CD4-positive, alpha-beta T cell treated with Interleukin-2 at 100 ng/mL for 4 hours (primary cell): Measurements from ENCODE around the gene IFNAR2.
A peak's percentile ranks its signal among the peaks of the same experiment; 100 is the strongest.
"Not testable (repeated sequence)": the region's sequence is repeated elsewhere in the genome, so short reads cannot be mapped to it uniquely, and the experiment has no call there.

Experiments
- DNase-seq: peaks from one replicate; pipeline ENCODE4 v3.0.0-alpha.2; 2020; ENCODE audit warnings: low spot score

The IFNAR2 gene

DNA sequence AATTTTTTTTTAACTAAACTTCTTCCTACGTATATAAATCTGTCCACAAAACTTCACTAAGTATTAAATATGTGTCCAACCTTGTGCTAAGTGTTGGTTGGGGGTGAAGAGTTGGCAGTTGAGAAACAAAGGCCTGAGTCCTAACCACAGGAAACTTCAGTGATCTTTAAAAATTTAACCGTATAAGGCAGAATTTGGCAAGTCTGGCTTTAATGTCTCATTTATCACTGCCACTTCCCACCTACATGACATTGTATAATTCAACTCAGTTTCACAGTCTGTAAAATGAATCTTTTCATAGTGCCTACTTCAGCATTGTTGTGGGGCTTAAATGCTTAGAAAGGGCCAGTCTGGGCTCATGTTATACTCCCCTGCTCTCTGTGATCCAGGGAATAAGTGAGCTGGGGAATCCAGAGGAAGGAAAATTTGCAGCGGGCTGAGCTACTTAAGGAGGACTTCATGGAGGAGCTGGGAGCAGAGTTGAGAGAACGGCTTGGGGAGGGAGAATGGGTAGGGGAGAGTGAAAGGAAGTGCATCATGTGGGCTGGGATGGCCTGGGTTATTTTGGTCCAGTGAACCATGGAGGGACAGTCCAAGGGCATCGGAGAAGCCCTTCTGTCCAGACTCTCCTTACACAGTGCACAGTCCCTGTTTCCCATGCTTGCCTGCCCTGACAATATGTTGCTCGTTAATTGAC is 14.5 kb downstream of the IFNAR2 start:
- peak; percentile 45 for DNase-seq

DNA sequence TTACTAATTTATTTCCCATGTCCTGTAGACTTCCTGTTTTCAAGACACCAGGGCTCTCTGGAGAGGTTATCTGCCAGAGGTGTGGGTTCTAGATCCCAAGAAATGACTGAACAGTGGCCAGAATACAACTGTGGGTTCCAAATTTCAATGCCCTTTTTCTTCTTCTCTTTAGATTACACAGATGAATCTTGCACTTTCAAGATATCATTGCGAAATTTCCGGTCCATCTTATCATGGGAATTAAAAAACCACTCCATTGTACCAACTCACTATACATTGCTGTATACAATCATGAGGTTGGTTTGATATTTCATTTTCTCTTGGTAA is 15.0 kb downstream of the IFNAR2 start:
- no peak for DNase-seq

DNA sequence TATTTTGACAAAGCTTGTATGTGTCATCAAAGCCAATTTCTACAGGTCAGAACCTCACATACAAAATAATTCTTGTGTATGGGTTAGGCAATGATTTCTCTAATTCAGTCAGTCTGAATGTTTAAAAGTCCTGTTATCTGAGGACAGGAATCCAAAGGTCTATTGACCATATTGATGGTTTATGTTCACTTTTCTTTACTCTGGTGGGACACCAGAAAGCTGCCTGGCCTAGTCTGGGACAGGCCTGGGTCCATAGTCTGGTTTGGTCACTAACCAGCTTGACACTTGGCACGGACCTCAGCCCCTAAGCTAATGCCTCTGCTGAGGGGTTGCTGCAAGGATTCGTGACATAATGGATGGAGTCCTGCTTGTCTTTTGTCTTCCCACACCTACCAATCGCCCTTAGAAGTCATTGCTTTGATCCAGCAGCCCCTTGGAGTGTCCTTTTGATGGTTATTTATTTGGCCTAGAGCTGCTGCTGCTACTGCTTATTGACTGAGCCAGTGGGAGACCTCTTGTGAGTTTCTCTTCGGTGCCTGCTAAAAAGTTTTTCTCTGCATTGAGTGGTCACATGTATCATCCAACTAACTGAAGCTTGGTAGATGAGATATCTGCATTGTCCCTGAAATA is 15.7 kb downstream of the IFNAR2 start:
- DNase-seq: no peak

DNA sequence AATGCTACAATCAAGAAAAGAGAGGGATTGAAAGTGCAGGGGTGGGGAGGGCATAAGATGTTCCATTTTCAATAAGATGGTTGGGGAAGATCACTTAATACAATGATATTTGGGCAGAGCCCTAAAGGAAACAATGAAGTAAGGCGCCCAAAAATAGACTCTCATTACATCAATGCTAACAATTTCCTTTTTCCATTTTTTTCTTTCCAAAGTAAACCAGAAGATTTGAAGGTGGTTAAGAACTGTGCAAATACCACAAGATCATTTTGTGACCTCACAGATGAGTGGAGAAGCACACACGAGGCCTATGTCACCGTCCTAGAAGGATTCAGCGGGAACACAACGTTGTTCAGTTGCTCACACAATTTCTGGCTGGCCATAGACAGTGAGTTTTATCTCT is 16.8 kb downstream of the IFNAR2 start:
- no peak for DNase-seq

DNA sequence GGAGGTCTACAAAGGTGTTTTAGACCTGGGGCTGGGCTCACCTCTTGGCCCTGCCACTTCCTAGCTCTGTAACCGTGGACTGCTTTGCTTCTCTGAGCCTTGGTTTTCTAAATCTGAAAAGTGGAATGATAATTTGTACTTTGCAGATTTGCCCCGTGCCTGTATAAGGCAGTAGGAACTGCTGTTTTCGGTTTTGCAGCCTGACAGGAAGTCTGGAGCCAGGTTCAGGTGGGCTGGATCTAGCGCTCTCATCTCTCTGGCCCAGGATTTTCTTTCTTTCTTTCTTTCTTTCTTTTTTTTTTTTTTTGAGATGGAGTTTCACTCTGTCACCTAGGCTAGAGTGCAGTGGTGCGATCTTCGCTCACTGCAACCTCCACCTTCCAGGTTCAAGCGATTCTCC is 17.2 kb downstream of the IFNAR2 start:
- no peak for DNase-seq

DNA sequence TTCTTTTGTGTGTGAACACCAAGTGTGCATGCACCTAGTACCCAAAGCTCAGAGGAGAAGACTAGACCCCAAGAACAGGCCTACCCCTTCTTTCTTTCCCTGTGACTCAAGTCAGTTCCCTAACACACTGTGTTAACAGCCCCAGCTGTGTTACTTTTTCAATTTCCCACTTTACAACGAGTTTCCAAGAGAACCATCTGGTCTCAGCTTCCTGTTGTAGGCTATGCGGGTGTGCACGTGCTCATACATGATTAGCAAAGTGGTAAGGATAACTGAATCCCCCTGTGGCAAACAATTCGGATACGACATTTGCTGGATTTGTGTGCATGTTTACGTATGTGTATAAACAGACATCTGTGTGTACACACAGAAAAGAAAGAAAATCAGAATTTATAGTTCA is 17.9 kb downstream of the IFNAR2 start:
- no peak for DNase-seq

DNA sequence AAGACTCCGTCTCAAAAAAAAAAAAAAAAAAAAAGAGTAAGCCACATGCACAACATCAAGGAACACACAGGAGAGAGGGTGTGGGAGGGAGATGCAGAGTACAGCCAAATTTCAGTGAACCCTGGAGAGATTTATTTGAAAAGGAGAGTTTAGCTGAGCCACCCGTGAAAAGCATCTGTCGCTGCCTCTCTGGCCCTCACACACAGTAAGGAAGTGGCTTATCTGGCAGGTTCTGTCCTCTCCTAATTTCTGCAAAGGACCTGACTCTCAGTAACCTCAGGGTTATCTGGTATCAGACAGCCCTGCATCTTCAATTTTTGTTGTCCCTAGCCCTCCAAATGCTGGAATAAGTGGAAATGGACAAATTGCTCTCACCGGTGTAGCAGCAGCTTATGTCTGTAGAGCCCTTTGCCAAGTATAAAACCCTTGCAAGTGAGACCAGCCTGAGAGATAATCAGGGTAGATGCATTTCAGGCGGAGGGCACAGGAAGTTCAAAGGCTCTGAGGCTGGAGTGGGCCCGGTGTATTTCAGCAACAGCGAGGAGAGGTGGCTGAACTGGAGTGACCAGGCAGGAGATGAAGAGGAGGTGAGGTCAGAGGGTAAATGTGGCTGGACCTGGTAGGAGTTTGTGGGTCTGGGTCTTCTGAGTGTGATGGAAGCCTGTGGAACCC is 19.7 kb downstream of the IFNAR2 start:
- no peak for DNase-seq

DNA sequence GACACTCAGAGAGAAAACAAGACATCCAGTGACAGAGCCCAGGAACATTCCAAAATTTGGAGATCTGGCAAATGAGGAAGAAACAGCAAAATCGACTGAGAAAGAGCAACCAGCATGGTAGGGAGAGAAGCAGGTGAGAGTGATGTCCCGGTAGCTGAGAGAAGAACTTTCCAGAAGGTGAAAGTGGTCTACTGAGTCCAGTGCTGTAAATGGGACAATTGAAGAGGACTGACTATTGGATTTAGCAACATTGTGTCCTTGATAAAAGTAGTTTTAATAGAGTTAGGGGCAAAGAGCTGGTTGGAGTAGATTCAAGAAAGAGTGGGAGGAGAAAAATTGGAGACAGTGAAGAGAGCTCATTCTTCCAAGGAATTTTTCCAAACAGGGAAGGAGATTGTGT is 21.4 kb downstream of the IFNAR2 start:
- no peak for DNase-seq

DNA sequence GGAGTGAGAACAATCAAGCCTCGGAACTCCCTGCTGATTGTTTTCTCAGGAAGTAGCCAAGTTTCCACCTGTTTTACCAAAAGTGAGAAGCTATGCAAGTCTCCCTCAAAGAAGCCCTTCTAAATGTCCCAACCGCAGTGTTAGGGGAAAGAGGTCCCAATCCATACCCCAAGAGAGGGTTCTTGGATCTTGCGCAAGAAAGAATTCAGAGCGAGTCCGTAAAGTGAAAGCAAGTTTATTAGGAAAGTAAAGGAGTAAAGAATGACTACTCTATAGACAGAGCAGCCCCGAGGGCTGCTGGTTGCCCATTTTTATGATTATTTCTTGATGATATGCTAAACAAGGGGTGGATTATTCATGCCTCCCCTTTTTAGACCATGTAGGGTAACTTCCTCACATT is 23.6 kb downstream of the IFNAR2 start:
- not testable (repeated sequence) for DNase-seq

DNA sequence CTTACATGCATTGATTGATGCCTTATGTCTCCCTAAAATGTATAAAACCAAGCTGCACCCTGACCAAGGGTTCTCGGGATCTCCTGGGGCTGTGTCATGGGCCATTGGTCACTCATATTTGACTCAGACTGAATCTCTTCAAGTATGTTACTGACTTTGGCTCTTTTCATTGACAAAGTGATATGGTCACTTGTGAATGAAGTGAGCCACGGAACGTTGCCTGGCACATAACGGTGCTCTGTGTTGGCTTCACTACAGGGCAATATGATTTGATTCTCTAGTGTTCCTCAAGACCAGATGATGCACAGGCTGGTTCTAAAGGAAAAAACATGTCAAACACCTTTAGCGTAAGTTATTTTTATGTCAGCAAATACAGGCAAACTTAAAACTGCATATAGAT is 25.0 kb downstream of the IFNAR2 start:
- DNase-seq: no peak

DNA sequence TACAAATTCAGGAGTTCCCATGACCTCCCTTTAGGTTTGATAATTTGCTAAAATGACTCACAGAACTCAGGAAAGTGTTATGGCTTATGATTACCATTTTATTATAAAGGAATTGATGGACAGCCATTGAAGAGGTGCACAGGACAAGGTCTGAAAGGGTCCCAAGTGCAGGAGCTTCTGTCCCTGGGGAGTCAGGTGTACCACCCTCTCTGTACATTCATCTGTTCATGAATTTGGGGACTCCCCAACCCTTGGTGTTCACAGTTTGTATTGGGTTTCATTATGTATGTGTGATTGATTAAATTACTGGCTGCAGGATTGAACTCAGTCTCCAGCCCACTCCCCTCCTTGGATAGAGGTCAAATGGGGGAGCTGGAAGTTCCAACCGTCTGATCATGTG is 25.7 kb downstream of the IFNAR2 start:
- no peak for DNase-seq

DNA sequence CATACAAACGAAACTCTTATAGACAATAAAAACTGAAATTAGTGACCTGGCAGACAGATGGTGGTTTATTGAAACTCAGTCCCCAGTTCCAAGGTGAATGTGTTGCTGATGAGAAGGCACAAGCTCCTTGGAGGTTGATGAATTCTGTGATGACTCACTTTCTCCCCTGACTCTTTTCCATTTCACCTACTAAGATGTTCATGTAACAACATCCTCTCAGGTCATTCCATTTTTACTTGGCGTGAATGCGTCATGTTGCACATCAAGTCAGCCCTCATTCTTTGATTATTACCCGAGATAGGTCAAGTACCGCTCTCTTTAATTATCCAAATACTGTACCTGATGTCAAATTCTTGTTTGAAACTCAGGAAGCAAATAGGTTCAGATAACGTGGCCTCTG is 26.3 kb downstream of the IFNAR2 start:
- peak; percentile 45 for DNase-seq

DNA sequence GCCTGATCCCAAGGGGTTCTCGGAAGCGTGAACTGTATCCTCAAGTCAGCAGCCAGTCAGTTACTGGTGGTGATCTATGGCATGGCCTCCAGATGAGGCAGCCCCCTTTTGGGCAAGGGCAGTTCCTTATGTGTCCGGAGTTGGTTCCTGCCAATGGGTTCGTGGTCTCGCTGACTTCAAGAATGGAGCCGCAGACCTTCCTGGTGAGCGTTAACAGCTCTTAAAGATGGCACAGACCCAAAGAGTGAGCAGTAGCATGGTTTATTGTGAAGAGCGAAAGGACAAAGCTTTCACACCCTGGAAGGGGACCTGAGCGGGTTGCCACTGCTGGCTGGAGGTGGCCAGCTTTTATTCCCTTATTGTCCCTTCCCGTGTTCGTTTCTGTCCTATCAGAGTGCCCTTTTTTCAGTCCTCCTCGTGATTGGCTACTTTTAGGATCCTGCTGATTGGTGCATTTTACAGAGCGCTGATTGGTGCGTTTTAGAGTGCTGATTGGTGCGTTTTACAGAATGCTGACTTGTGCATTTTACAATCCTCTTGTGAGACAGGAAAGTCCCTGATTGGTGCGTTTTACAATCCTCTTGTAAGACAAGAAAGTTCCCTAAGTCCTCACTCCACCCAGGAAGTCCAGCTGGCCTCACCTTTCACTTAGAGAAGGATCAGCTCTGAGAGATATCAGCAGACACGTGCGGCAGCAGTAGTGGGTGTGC is 27.5 kb downstream of the IFNAR2 start:
- DNase-seq: no peak

DNA sequence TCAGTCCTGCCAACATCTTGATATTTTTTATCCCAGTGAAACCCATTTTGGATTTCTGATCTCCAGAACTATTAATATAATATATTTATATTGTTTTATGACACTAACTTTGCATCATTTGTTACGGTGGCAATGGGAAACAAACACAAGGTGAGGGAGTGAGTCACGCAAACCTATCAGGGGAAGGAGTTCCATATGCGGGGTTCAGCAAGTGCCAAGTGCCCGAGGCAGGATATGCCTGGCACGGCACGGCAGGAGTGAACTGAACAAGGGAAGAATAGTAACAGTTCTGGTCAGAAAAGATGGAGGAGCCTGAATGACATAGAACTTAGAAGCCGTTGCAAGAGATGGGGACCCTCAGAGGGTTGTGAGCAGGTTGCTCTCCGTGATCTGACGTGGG is 28.7 kb downstream of the IFNAR2 start:
- DNase-seq: no peak

DNA sequence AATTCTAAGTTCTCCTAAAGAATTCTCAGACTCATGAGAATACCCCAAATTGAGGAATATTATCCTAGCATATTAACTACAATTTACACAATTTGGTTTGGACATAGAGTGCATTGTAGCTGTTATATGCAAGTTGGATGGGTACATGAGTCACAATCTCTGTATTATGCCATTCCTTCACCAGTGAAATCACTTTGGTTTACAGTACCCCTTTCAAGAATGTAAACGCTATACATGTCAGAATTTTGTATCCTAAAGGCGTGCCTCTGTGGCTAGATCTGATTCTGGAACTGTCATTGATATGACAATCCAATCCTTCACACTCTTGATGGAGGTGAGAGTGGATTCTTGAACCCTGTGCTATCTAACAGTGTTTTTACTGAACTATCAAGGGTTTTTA is 29.7 kb downstream of the IFNAR2 start:
- DNase-seq: no peak

DNA sequence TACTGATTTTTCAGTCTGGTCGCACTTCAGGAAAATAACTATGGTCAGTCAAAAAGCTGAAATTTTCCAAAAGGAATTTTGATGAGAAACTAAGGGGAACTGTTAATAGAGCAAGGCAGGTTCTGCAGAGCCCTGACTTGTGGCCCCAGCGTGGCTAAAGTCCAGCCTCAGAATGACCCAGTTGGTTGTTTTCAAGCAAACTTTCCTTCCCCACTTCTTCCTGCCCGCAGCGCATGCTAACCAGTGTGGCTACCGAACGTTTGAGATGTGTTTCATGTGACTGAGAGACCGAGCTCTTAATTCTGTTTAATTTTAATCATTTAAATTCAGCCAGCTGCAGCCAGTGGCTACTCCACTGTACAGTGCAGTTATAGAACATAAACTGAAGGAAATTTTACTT is 30.3 kb downstream of the IFNAR2 start:
- no peak for DNase-seq

DNA sequence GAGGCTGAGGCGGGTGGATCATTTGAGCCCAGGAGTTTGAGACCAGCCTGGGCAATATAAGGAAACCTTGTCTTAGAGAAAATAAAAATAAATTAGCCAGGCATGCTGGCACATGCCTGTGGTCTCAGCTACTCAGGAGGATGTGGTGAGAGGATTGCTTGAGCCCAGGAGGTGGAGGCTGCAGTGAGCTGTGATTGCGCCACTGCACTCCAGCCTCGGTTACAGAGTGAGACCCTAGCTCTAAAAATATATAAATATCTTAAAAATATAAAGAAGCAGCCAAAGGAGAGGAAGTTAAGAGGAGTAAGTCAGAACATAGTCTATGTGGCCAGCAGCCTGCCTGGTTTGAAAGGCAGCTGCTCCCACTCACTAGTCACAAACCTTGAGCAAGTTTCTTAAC is 31.9 kb downstream of the IFNAR2 start:
- no peak for DNase-seq

DNA sequence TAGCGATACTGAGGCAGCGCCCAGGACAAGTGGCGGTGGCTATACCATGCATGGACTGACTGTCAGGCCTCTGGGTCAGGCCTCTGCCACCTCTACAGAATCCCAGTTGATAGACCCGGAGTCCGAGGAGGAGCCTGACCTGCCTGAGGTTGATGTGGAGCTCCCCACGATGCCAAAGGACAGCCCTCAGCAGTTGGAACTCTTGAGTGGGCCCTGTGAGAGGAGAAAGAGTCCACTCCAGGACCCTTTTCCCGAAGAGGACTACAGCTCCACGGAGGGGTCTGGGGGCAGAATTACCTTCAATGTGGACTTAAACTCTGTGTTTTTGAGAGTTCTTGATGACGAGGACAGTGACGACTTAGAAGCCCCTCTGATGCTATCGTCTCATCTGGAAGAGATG is 33.2 kb downstream of the IFNAR2 start:
- no peak for DNase-seq

DNA sequence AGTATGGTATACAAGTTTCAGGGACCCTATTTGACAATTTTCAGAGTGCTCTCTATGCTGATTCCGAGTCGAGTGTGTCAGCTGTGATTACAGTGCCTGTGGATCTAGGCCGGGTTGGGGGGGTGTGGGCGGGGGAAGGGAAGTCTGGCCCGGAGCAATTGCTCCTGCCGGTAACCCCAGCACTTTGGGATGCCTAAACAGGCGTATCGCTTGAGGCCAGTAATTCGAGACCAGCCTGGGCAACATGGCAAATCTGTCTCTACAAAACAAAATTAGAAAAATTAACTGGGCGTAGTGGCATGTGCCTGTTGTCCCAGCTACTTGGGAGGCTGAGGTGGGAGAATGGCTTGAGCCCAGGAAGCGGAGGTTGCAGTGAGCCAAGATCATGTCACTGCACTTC is 34.8 kb downstream of the IFNAR2 start:
- DNase-seq: no peak

DNA sequence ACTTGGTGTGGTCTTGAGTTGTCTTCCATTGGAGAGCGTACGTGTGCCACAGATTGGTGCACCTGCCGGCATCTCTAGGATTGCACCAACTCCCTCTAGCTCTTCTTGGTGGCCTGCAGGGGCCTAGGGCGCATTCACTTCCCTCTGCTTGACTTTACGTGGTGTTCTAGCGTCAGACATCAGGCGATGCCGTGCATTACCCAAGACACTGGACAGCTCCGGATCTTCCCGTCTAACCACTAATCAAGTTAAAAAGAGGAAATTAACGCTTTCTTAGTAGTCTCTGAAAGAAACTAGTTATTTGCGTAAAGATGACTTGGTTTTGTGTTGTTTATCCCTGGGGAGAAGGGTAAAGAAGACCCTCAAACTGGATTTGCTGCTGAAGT is 35.9 kb downstream of the IFNAR2 start:
- peak; percentile 33 for DNase-seq

DNA sequence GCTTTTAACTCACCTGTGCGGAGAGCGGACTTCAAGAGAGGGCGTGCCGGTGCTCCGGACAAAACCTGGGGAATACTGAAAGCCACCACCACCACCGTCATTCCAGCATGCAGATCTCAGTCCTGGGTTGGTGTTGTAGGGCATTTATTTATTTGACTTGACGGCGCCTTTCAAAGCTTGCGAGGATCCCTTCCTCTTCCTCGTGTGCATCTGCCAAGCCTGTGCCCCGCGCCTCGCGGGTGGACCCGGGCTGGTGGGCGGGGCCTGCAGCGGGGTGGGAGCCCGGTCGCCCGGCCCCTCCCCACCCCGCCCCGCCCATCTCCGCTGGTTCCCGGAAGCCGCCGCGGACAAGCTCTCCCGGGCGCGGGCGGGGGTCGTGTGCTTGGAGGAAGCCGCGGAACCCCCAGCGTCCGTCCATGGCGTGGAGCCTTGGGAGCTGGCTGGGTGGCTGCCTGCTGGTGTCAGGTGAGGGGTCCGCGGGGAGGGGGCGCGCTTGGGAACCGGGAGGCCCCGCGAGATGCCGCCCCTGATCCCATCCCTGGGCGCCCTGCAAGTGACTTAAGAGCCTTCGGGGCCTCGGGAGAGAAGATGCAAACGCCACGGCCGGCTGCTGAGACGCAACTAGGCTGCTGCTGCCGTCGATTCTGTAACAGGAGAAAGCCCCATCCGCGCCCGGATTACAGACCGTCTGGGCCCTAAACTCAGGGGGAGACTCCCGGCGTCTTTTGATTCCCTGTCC is 36.5 kb downstream of the IFNAR2 start, which contains the start of gene IL10RB:
Gene IL10RB, plus strand, starts transcription at position 318 of the 739 bp plus-strand sequence. Its CDS starts 99 bp downstream, at position 417.
- DNase-seq: peak; percentile 64

DNA sequence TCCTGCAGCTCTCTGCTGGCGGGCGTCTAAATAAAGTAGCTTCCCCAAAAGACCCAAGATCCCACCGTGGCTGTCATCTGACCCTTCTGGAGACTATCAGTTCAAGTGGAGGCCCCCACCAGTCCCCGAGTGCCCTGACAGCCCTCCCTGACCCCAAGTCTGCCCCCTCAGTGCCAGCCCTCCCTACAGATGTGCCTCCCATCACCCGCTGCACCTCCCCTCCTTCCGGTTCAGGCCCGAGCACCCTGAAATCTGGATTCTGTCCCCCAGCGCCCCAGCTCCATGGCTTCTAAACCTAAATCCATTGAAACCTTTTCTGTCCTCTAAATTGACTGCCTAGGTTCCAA is 37.0 kb downstream of the IFNAR2 start:
- DNase-seq: peak; percentile 34
